ENCODE results near the gene DPEP2NB.
"Not testable (repeated sequence)": the region's sequence is repeated elsewhere in the genome, so short reads cannot be mapped to it uniquely, and the experiment has no call there.

DPEP2NB gene

DNA sequence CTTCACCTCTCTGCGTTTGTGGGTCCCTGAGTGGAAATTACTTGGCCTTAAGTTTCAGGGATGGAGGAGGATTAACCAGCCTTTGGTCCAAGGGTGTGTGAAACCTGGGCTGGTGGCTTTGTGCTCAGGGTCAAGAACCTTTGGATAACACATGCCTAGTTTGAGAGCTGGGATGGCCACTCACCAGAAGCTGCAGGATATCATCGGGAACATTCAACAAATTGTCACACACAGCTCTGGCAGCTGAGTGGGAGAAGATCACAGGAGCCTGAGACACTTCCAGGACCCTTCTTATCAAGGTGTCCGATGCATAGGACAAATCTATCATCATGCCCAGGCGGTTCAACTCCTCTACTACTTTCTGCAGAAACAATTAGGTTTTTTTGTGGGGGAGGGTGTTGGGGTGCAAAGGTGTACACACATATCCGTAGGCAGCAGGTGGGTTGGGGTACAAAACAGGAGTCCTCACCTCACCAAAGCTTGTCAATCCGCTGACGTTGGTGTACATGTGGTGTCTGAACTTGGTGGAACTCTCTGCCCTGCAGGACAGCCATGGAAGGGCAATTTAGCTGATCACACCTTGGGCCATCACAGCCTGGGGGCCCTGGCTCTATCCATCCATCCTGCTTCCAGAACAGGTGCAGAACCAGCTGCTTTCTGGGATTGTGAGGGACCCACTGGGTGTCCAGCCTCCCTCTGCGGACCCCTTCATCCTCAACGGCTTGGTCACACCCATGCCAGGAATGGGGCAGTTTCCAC lies 38.1 kb downstream of the DPEP2NB start:
- TF ChIP-seq ZNF274 (IDR thresholded peaks at IDR 0.05; ENCODE audit: low read depth, low read length) = no peak
- H3K4me3 ChIP-seq (ENCODE audit: low read length) = no peak overlapping the region

GRCh38 chr16:67977005-67977404 lies 38.7 kb downstream of the DPEP2NB start:
- H3K4me3 ChIP-seq (ENCODE audit: low read length) = no peak overlapping the region
- TF ChIP-seq ZNF274 (IDR thresholded peaks at IDR 0.05; ENCODE audit: low read depth, low read length) = no peak

- H3K4me3 ChIP-seq (ENCODE audit: low read length) = no peak overlapping the region
- no peak for TF ChIP-seq ZNF274 (IDR thresholded peaks at IDR 0.05; ENCODE audit: low read depth, low read length)
Measured at GRCh38 chr16:67976205-67976604, 39.5 kb downstream of the DPEP2NB start.

GRCh38 chr16:67975321-67976105 lies 40.2 kb downstream of the DPEP2NB start:
- no peak overlapping the region for H3K4me3 ChIP-seq (ENCODE audit: low read length)
- TF ChIP-seq ZNF274 (IDR thresholded peaks at IDR 0.05; ENCODE audit: low read depth, low read length) = no peak

DNA sequence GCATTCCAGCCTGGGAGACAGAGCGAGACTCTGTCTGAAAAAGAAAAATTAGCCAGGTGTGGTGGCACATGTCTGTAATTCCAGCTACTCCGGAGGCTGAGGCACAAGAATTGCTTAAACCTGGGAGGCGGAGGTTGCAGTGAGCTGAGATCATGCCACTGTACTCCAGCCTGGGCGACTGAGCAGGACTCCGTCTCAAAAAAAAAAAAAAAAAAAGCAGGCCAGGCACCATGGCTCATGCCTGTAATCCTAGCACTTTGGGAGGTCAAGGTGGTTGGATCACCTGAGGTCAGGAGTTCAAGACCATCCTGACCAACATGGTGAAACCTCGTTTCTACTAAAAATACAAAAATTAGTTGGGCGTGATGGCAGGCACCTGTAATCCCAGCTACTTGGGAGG lies 43.4 kb downstream of the DPEP2NB start:
- not testable (repeated sequence) for H3K4me3 ChIP-seq (ENCODE audit: low read length)

GRCh38 chr16:67971111-67971510 lies 44.6 kb downstream of the DPEP2NB start:
- H3K4me3 ChIP-seq (ENCODE audit: low read length) = no peak overlapping the region
- TF ChIP-seq ZNF274 (IDR thresholded peaks at IDR 0.05; ENCODE audit: low read depth, low read length) = no peak

GRCh38 chr16:67969254-67970039 lies 46.3 kb downstream of the DPEP2NB start:
- peak overlapping the region; percentile 61; the same call in 1 of the 2 replicates for H3K4me3 ChIP-seq (ENCODE audit: low read length)
- TF ChIP-seq ZNF274 (IDR thresholded peaks at IDR 0.05; ENCODE audit: low read depth, low read length) = no peak

GRCh38 chr16:67968400-67969253 lies 47.1 kb downstream of the DPEP2NB start, which contains the start of gene SLC12A4:
Gene SLC12A4 (minus strand): TSS chr16:67968637. CDS start chr16:67968553, 84 bp downstream.
- TF ChIP-seq ZNF274 (IDR thresholded peaks at IDR 0.05; ENCODE audit: low read depth, low read length) = no peak
- peak within 1 kb of the TSS; percentile 61 for H3K4me3 ChIP-seq (ENCODE audit: low read length)

DNA sequence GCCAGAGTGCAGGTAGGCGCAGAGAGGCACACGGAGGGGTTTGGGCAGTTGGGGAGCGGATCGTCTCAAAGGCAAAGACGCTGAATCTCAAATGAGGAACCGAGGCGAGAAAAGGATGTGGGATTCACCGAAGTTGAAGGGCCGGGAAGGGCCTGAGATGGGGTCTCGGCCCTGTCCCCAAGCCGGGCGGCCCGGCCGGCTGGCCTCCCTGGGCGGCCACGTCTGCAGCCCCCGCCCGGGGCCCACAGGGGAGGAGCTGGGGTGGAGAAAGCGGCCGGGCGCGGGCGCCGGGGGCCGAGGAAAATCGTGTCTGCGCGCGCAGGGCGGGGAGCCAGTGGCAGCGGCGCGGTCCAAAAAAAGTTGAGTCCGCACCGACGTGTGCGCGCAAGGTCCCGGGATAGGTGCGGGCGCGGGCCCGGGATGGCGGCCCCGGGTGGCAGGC lies 47.7 kb downstream of the DPEP2NB start:
- no peak for TF ChIP-seq ZNF274 (IDR thresholded peaks at IDR 0.05; ENCODE audit: low read depth, low read length)
- peak overlapping the region; percentile 61 for H3K4me3 ChIP-seq (ENCODE audit: low read length)

- H3K4me3 ChIP-seq (ENCODE audit: low read length) = peak overlapping the region; percentile 61
Measured at GRCh38 chr16:67967183-67967957, 48.3 kb downstream of the DPEP2NB start.

DNA sequence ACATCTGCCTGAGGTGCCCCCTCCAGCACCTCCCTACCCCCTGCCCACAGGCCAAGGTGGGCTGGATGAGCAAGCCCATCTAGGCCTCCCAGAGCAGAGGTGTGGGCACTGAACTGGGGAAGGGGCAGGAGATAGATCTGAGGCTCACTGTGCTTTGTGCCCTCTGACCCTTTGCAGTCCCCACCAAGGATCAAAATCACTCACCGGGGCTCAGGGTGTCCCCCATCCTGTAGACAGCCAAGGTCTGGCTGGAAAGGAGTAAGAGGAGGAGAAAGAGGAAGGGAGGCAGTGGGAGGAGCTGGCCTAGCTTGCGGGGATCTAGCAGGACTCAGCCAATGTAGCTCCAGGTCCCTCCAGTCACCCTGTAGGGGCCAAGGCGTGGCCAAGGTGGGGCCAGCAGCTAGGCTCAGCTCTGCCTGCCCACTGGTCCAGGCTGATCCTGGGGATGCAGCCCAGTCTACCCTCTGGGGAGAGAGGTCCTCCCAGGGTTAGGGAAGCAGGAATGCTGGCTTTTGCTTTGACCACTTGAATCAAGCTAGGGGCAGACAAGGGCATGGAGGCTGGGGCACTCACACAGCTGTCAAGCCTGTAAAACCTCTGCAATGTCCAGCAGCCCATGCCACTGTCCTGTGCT lies 49.0 kb downstream of the DPEP2NB start:
- no peak overlapping the region; the same call in 1 of the 2 replicates for H3K4me3 ChIP-seq (ENCODE audit: low read length)
- no peak for TF ChIP-seq ZNF274 (IDR thresholded peaks at IDR 0.05; ENCODE audit: low read depth, low read length)

More at GRCh38 chr16:67967183-67967957, 48.3 kb downstream of the DPEP2NB start:
- TF ChIP-seq ZNF274 (IDR thresholded peaks at IDR 0.05; ENCODE audit: low read depth, low read length) = no peak
